ENCODE results near the gene TRMU. TPM values are rescaled to one million over a fixed set of nuclear protein-coding genes. Genes with fewer than 3 reads are reported as not detected.
"Not testable (repeated sequence)": the region's sequence is repeated elsewhere in the genome, so short reads cannot be mapped to it uniquely, and the experiment has no call there.

TRMU gene
- total and polyA plus RNA-seq, 4 donors = 14.3 to 34.4 (median 18.6) TPM

- WGBS = 97% methylated on average over 23 of the region's 23 CpGs
- Histone ChIP-seq H3K4me1 (ENCODE audit: control insufficient read depth in 4 of 4, insufficient read depth in 4 of 4, low read length in 3 of 4) (no peaks in the 10 kb centered on the region), H3K4me3 (ENCODE audit: low read depth in 1 of 3, low read length in 3 of 3) (no peak overlapping the region), H3K36me3 (ENCODE audit: control insufficient read depth in 4 of 4, insufficient read depth in 3 of 4, low read depth in 1 of 4, low read length in 3 of 4) (no peaks in the 10 kb centered on the region), H3K27ac (ENCODE audit: low read depth in 1 of 2, low read length in 2 of 2) (no peak overlapping the region), H3K27me3 (ENCODE audit: control insufficient read depth in 4 of 4, insufficient read depth in 4 of 4, low read length in 3 of 4) (no peaks in the 10 kb centered on the region), H3K9ac (ENCODE audit: low read depth in 1 of 2, low read length in 2 of 2) (no peak overlapping the region), H3K9me3 (ENCODE audit: control insufficient read depth in 4 of 4, low read length in 3 of 4) (no peaks in the 10 kb centered on the region)
- TF ChIP-seq JUND (IDR thresholded peaks at IDR 0.05) (no peak), GABPA (IDR thresholded peaks at IDR 0.05 in 1 of 2, conservative IDR thresholded peaks at IDR 0.05 in 1 of 2) (no peak)
- DNase-seq (ENCODE audit: low spot score) = no peak
Observed at GRCh38 chr22:46308283-46308988, 27.1 kb upstream of the TRMU start.

GRCh38 chr22:46309526-46310085, 25.9 kb upstream of the TRMU start:
- TF ChIP-seq FOXA1 (IDR thresholded peaks at IDR 0.05) = no peak
- TF ChIP-seq ATF3 (IDR thresholded peaks at IDR 0.05) = no peak
- TF ChIP-seq ZBTB33 (IDR thresholded peaks at IDR 0.05) = no peak
- no peak overlapping the region for H3K27ac ChIP-seq (ENCODE audit: low read depth in 1 of 2, low read length in 2 of 2)
- WGBS = 97% methylated on average over 15 of the region's 15 CpGs
- H3K4me3 ChIP-seq (ENCODE audit: low read depth in 1 of 3, low read length in 3 of 3) = no peak overlapping the region
- peaks cover 0 to 4% (median 1%) of the 10 kb centered on the region in 4 donors for H3K4me1 ChIP-seq (ENCODE audit: control insufficient read depth in 4 of 4, insufficient read depth in 4 of 4, low read length in 3 of 4)
- no peaks in the 10 kb centered on the region for H3K27me3 ChIP-seq (ENCODE audit: control insufficient read depth in 4 of 4, insufficient read depth in 4 of 4, low read length in 3 of 4)
- no peak for DNase-seq (ENCODE audit: low spot score)
- no peak overlapping the region for H3K9ac ChIP-seq (ENCODE audit: low read depth in 1 of 2, low read length in 2 of 2)
- H3K36me3 ChIP-seq (ENCODE audit: control insufficient read depth in 4 of 4, insufficient read depth in 3 of 4, low read depth in 1 of 4, low read length in 3 of 4) = no peaks in the 10 kb centered on the region
- no peaks in the 10 kb centered on the region for H3K9me3 ChIP-seq (ENCODE audit: control insufficient read depth in 4 of 4, low read length in 3 of 4)

- WGBS = 97% methylated on average over 8 of the region's 8 CpGs
- Histone ChIP-seq H3K27me3 (ENCODE audit: control insufficient read depth in 4 of 4, insufficient read depth in 4 of 4, low read length in 3 of 4) (no peaks in the 10 kb centered on the region), H3K27ac (ENCODE audit: low read depth in 1 of 2, low read length in 2 of 2) (no peak overlapping the region), H3K4me3 (ENCODE audit: low read depth in 1 of 3, low read length in 3 of 3) (no peak overlapping the region), H3K9me3 (ENCODE audit: control insufficient read depth in 4 of 4, low read length in 3 of 4) (no peaks in the 10 kb centered on the region), H3K36me3 (ENCODE audit: control insufficient read depth in 4 of 4, insufficient read depth in 3 of 4, low read depth in 1 of 4, low read length in 3 of 4) (no peaks in the 10 kb centered on the region), H3K9ac (ENCODE audit: low read depth in 1 of 2, low read length in 2 of 2) (no peak overlapping the region), H3K4me1 (ENCODE audit: control insufficient read depth in 4 of 4, insufficient read depth in 4 of 4, low read length in 3 of 4) (peaks cover 0 to 4% (median 2%) of the 10 kb centered on the region in 4 donors)
- DNase-seq (ENCODE audit: low spot score) = no peak
- no peak for TF ChIP-seq FOXA1 (IDR thresholded peaks at IDR 0.05)
- no peak for TF ChIP-seq SP1 (IDR thresholded peaks at IDR 0.05)
- TF ChIP-seq EGR1 (IDR thresholded peaks at IDR 0.05; ENCODE audit: low read depth in 2 of 2) = no peak
- TF ChIP-seq GABPA (IDR thresholded peaks at IDR 0.05 in 1 of 2, conservative IDR thresholded peaks at IDR 0.05 in 1 of 2) = no peak
- no peak for TF ChIP-seq ATF3 (IDR thresholded peaks at IDR 0.05)
- no peak for TF ChIP-seq JUND (IDR thresholded peaks at IDR 0.05)
- no peak for TF ChIP-seq HNF4A (conservative IDR thresholded peaks at IDR 0.05)
- TF ChIP-seq YY1 (IDR thresholded peaks at IDR 0.05) = no peak
- no peak for TF ChIP-seq TAF1 (conservative IDR thresholded peaks at IDR 0.05)
Observed at GRCh38 chr22:46312056-46312455, 23.5 kb upstream of the TRMU start.

GRCh38 chr22:46312848-46313247, 22.7 kb upstream of the TRMU start:
- DNase-seq (ENCODE audit: low spot score); H3K4me1 ChIP-seq (ENCODE audit: control insufficient read depth in 4 of 4, insufficient read depth in 4 of 4, low read length in 3 of 4); H3K27ac ChIP-seq (ENCODE audit: low read depth in 1 of 2, low read length in 2 of 2); H3K27me3 ChIP-seq (ENCODE audit: control insufficient read depth in 4 of 4, insufficient read depth in 4 of 4, low read length in 3 of 4); H3K4me3 ChIP-seq (ENCODE audit: low read depth in 1 of 3, low read length in 3 of 3); H3K36me3 ChIP-seq (ENCODE audit: control insufficient read depth in 4 of 4, insufficient read depth in 3 of 4, low read depth in 1 of 4, low read length in 3 of 4); H3K9ac ChIP-seq (ENCODE audit: low read depth in 1 of 2, low read length in 2 of 2); H3K9me3 ChIP-seq (ENCODE audit: control insufficient read depth in 4 of 4, low read length in 3 of 4): not testable (repeated sequence)
- 100% methylated on average over 2 of the region's 2 CpGs for whole genome bisulfite sequencing

All from liver (tissue), 9 donors.